HG03342 (cell line): ENCODE measurements around the gene GOT2.
"Not testable (repeated sequence)": the region's sequence is repeated elsewhere in the genome, so short reads cannot be mapped to it uniquely, and the experiment has no call there.

Source experiments
- ATAC-seq: cut with Tn5 transposase; IDR thresholded peaks from one replicate; pipeline ENCODE4 v1.9.1; 2021; ENCODE audit warnings: mild to moderate bottlenecking, moderate library complexity; ENCODE audit not compliant: unreplicated experiment

GOT2 gene

GRCh38 chr16:58723109-58723508, 11.0 kb downstream of the GOT2 start:
- ATAC-seq = no peak

GRCh38 chr16:58717994-58718393, 16.1 kb downstream of the GOT2 start:
- ATAC-seq = no peak

- no peak for ATAC-seq
Measured at GRCh38 chr16:58716468-58716867, 17.6 kb downstream of the GOT2 start.

- ATAC-seq = no peak
Measured at GRCh38 chr16:58713742-58714141, 20.4 kb downstream of the GOT2 start.

- peak; percentile 69 for ATAC-seq
Measured at GRCh38 chr16:58709333-58709732, 24.8 kb downstream of the GOT2 start.

- ATAC-seq = no peak
Measured at GRCh38 chr16:58699151-58699550, 35.0 kb downstream of the GOT2 start.

- ATAC-seq = no peak
Measured at GRCh38 chr16:58695368-58695767, 38.7 kb downstream of the GOT2 start.

GRCh38 chr16:58692450-58692849, 41.7 kb downstream of the GOT2 start:
- ATAC-seq = no peak

- ATAC-seq = not testable (repeated sequence)
Measured at GRCh38 chr16:58686985-58687706, 47.0 kb downstream of the GOT2 start.

- no peak for ATAC-seq
Measured at GRCh38 chr16:58685084-58685449, 49.0 kb downstream of the GOT2 start.

GRCh38 chr16:58684354-58685083, 49.6 kb downstream of the GOT2 start, which contains the start of gene SLC38A7:
SLC38A7 (minus strand) TSS chr16:58684770; CDS start chr16:58680126, 4,644 bp downstream.
- peak; percentile 98 for ATAC-seq

- ATAC-seq = no peak
Measured at GRCh38 chr16:58684001-58684353, 50.1 kb downstream of the GOT2 start.

- no peak for ATAC-seq
Measured at GRCh38 chr16:58679763-58680162, 54.4 kb downstream of the GOT2 start.

- no peak for ATAC-seq
Measured at GRCh38 chr16:58678716-58679115, 55.4 kb downstream of the GOT2 start.

GRCh38 chr16:58678269-58678668, 55.8 kb downstream of the GOT2 start:
- no peak for ATAC-seq

GRCh38 chr16:58670946-58671583, 63.1 kb downstream of the GOT2 start:
- no peak for ATAC-seq

GRCh38 chr16:58670177-58670576, 63.9 kb downstream of the GOT2 start:
- ATAC-seq = no peak

- ATAC-seq = no peak
Measured at GRCh38 chr16:58665200-58665599, 68.9 kb downstream of the GOT2 start.

GRCh38 chr16:58661199-58661830, 72.8 kb downstream of the GOT2 start:
- peak; percentile 71 for ATAC-seq

GRCh38 chr16:58659911-58660310, 74.2 kb downstream of the GOT2 start:
- not testable (repeated sequence) for ATAC-seq

GRCh38 chr16:58658796-58659211, 75.3 kb downstream of the GOT2 start:
- no peak for ATAC-seq
